ENCODE data around the gene FMNL2. TPM values are rescaled to one million over a fixed set of nuclear protein-coding genes. Genes with fewer than 3 reads are reported as not detected.

FMNL2 gene
- total RNA-seq, 1 experiment from 2014 or later, result 46.5 TPM

DNA sequence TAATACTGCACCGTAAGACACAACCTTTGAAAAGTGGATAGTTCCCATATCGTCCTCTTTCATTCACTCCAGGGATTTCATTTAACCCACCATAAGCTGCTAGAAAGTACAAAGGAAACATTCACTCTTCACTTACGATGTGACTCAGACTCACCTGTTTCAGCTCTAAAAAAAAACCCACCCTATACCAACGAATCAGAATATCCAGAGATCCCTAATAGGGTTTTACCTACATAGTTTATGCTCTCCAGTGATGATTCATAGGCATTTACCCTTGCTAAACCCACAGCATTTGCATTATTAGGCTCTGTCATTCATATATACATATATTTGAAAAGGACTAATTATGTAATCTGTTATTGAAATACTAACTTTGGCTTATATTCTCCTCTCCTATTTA lies 322.1 kb downstream of the FMNL2 start:
- H3K4me1 Mint-ChIP-seq (ENCODE audit: low read depth, unreplicated experiment), result no peaks in the 10 kb centered on the region
- intact Hi-C loops (cut with micrococcal nuclease; ENCODE audit: unreplicated experiment), result no loop called here

DNA sequence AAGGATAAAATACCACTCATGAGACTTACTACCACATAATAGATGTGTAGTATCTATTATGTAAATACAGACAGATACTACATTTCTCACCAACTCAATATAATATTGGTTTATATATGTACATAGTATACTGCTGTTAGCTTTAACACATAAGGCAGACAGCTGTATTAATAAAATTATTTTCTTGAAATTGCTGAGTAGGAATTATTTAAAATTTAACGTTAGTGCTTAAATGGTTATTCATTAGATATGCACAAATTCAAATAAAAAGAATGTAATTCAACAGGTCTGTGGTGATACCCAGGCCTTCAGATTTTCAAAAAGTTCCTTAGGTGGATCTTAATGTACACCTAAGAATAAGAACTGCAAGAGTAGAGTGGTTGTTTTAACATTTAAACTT lies 323.2 kb downstream of the FMNL2 start:
- H3K36me3 Mint-ChIP-seq (ENCODE audit: insufficient read depth, unreplicated experiment), result peaks cover 59% of the 10 kb centered on the region
- DNase-seq, result no peak
- no peaks in the 10 kb centered on the region for H3K27me3 Mint-ChIP-seq (ENCODE audit: unreplicated experiment)
- H3K4me1 Mint-ChIP-seq (ENCODE audit: low read depth, unreplicated experiment), result no peaks in the 10 kb centered on the region
- TF ChIP-seq, protein P1, sequence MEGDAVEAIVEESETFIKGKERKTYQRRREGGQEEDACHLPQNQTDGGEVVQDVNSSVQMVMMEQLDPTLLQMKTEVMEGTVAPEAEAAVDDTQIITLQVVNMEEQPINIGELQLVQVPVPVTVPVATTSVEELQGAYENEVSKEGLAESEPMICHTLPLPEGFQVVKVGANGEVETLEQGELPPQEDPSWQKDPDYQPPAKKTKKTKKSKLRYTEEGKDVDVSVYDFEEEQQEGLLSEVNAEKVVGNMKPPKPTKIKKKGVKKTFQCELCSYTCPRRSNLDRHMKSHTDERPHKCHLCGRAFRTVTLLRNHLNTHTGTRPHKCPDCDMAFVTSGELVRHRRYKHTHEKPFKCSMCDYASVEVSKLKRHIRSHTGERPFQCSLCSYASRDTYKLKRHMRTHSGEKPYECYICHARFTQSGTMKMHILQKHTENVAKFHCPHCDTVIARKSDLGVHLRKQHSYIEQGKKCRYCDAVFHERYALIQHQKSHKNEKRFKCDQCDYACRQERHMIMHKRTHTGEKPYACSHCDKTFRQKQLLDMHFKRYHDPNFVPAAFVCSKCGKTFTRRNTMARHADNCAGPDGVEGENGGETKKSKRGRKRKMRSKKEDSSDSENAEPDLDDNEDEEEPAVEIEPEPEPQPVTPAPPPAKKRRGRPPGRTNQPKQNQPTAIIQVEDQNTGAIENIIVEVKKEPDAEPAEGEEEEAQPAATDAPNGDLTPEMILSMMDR (IDR thresholded peaks at IDR 0.05; ENCODE audit: unreplicated experiment), result no peak
- BruUV-seq (replicated peaks), result no TSS peak
- CTCF ChIA-PET, result no interaction called here
- H3K4me3 Mint-ChIP-seq (ENCODE audit: low read depth, unreplicated experiment), result no peak overlapping the region
- H3K9me3 Mint-ChIP-seq (ENCODE audit: low read depth, unreplicated experiment), result no peaks in the 10 kb centered on the region
- no peak overlapping the region for H3K27ac Mint-ChIP-seq (ENCODE audit: unreplicated experiment)
- intact Hi-C loops (cut with micrococcal nuclease; ENCODE audit: unreplicated experiment), result no loop called here

More for the DNA sequence above, 322.1 kb downstream of the FMNL2 start:
- TF ChIP-seq, protein P1 (IDR thresholded peaks at IDR 0.05; ENCODE audit: unreplicated experiment), result no peak
- Mint-ChIP-seq H3K27me3 (ENCODE audit: unreplicated experiment) (no peaks in the 10 kb centered on the region), H3K36me3 (ENCODE audit: insufficient read depth, unreplicated experiment) (peaks cover 49% of the 10 kb centered on the region), H3K9me3 (ENCODE audit: low read depth, unreplicated experiment) (no peaks in the 10 kb centered on the region), H3K27ac (ENCODE audit: unreplicated experiment) (no peak overlapping the region), H3K4me3 (ENCODE audit: low read depth, unreplicated experiment) (no peak overlapping the region)
- BruUV-seq (replicated peaks), result no TSS peak
- no peak for DNase-seq
- CTCF ChIA-PET, result no interaction called here

DNA sequence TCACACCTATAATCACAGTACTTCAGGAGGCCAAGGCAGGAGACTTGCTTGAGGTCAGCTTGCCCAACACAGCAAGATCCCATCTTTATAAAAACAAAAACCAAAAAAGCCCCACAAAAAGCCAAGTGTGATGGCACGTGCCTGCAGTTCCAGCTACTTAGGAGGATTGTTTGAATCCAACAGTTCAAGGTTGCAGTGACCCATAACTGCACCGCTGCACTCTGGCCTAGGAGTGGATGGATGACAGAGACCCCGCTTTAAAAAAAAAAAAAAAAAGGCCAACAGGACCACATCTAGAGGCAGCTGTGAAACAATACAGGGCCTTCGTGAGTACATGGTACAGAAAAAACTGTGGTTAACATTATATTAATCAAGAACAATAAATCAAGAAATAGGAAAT lies 326.1 kb downstream of the FMNL2 start:
- CTCF ChIA-PET, result no interaction called here
- Mint-ChIP-seq H3K36me3 (ENCODE audit: insufficient read depth, unreplicated experiment) (peaks cover 75% of the 10 kb centered on the region), H3K4me1 (ENCODE audit: low read depth, unreplicated experiment) (no peaks in the 10 kb centered on the region), H3K27me3 (ENCODE audit: unreplicated experiment) (no peaks in the 10 kb centered on the region), H3K4me3 (ENCODE audit: low read depth, unreplicated experiment) (no peak overlapping the region), H3K27ac (ENCODE audit: unreplicated experiment) (no peak overlapping the region), H3K9me3 (ENCODE audit: low read depth, unreplicated experiment) (no peaks in the 10 kb centered on the region)
- BruUV-seq (replicated peaks), result no TSS peak
- TF ChIP-seq, protein P1 (IDR thresholded peaks at IDR 0.05; ENCODE audit: unreplicated experiment), result no peak
- intact Hi-C loops (cut with micrococcal nuclease; ENCODE audit: unreplicated experiment), result no loop called here
- DNase-seq, result no peak

DNA sequence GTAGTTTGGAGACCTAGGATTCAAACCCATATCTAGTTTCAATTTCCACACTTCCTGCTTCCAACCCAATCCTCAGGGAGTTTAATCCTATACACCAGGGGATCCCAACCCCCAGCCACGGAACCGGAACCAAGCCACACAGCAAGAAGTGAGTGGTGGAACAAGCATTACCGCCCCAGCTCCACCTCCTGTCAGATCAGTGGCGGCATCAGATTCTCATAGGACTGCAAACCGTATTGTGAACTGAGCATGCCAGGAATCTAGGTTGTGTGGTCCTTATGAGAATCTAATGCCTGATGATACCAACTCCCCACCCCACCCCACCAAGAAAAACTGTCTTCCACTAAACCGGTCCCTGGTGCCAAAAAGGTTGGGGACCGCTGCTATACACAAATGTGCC lies 329.8 kb downstream of the FMNL2 start:
- BruUV-seq (replicated peaks), result no TSS peak
- H3K27ac Mint-ChIP-seq (ENCODE audit: unreplicated experiment), result no peak overlapping the region
- CTCF ChIA-PET, result no interaction called here

More for the DNA sequence above, 329.8 kb downstream of the FMNL2 start:
- H3K36me3 Mint-ChIP-seq (ENCODE audit: insufficient read depth, unreplicated experiment), result peaks cover 72% of the 10 kb centered on the region
- H3K27me3 Mint-ChIP-seq (ENCODE audit: unreplicated experiment), result no peaks in the 10 kb centered on the region
- no peak overlapping the region for H3K4me3 Mint-ChIP-seq (ENCODE audit: low read depth, unreplicated experiment)
- no peaks in the 10 kb centered on the region for H3K9me3 Mint-ChIP-seq (ENCODE audit: low read depth, unreplicated experiment)
- TF ChIP-seq, protein P1 (IDR thresholded peaks at IDR 0.05; ENCODE audit: unreplicated experiment), result no peak
- no peak for DNase-seq
- intact Hi-C loops (cut with micrococcal nuclease; ENCODE audit: unreplicated experiment), result no loop called here
- H3K4me1 Mint-ChIP-seq (ENCODE audit: low read depth, unreplicated experiment), result no peaks in the 10 kb centered on the region

Measured in Calu3 (cell line).